HG03439 (cell line): ENCODE measurements around the gene KPNA3.
"Not testable (repeated sequence)": the region's sequence is repeated elsewhere in the genome, so short reads cannot be mapped to it uniquely, and the experiment has no call there.

Experiments
- ATAC-seq: cut with Tn5 transposase; IDR thresholded peaks from one replicate; pipeline ENCODE4 v1.9.1; 2021; ENCODE audit warnings: mild to moderate bottlenecking, moderate library complexity; ENCODE audit not compliant: unreplicated experiment

Gene KPNA3, protein sequence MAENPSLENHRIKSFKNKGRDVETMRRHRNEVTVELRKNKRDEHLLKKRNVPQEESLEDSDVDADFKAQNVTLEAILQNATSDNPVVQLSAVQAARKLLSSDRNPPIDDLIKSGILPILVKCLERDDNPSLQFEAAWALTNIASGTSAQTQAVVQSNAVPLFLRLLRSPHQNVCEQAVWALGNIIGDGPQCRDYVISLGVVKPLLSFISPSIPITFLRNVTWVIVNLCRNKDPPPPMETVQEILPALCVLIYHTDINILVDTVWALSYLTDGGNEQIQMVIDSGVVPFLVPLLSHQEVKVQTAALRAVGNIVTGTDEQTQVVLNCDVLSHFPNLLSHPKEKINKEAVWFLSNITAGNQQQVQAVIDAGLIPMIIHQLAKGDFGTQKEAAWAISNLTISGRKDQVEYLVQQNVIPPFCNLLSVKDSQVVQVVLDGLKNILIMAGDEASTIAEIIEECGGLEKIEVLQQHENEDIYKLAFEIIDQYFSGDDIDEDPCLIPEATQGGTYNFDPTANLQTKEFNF

DNA sequence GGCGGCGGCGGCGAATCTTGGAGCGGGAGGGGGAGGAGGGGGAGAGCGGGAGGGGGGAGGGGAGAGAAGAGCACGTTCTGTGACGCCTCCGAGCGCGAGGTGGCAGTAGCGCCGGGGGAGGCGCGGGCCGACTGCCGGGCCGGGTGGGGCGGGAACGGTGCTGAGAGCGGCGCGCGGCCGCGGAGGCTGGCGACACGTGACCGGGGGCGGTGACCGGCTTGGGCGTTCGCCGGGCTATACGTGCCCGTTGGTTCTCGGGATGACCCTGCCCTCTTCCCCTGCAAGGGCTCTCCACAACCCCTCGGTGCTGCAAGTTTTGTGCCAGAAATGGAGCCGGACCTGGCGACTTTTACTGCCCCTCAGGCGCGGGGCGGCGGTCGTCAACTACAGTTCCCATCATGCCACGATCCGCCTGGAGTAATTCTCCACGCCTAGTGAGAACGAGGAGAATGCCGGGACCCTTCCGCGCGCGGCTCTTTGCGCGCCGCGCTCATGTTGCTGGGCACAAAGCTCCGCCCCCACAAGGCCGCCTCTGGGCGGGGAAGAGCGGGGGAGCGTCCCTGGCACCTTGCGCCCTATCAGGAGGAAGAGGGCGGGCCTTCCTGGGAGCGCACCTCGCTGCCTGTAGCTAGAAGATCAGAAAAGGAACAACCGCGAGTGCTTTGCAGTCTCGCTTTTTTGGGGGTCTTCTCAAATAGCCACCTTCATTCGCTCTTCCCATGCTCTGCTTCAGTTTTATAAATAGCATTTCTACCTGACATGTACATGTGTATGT is at the start of gene KPNA3:
Gene KPNA3 (minus strand): TSS at position 133 of the 775 bp plus-strand sequence. CDS start 176 bp downstream, outside the sequence.
- ATAC-seq, result peak; percentile 89

DNA sequence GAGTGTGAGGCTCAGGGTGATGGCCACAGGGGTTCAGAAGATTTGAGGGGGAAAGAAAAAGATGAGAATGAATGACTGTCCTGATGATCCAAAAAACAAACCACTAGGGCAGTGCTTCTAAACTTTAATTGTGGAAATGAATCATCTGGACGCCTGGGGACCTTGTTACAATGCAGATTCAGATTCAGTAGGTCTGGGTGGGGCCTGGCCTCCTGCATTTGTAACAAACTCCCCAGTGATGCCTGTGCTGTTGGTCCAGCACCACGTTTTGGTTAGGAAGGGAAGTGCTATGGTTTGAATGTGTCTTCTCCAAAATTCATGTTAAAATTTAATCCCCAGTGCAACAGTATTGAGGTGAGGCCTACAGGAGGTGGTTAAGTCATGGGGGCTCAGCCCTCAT is 49.5 kb upstream of the KPNA3 start:
- ATAC-seq, result no peak

DNA sequence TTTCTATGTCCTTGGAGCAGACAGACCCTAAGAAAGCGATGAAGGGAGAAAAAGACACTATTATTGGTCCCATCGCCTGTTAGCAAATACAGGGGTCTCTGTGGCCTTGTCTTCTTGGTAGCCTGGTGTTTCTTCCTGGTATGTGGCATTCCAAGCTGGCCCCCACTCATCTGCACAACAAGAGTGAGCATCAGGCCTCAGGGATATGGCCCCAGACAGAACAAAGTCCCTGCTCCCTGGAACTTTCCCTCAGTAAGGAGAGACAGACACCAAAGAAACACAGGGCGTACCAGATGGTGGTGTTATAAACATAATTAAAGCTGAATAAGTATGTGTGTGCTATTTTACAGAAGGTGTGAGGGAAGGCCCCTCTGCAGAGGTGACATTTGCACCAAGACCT is 48.2 kb upstream of the KPNA3 start:
- no peak for ATAC-seq

DNA sequence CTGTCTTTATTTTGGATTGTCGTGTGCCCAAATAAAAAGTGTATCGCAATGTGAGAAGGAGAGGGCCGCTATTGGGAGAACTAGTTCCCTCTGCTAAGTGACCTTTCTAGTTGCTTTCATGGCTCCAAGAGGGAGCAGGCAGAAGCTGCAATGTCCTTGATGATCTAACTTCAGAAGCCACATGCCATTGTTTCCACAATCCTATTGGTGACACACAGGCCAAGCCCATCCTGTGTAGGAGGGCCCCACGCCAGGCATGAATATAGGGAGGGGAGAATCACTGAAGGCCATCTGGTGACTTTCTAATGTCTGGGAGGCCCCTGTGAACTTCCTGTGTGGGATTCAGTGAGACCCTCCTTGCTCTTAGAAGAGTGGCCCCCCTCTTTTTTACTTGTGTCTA is 47.8 kb upstream of the KPNA3 start:
- no peak for ATAC-seq

DNA sequence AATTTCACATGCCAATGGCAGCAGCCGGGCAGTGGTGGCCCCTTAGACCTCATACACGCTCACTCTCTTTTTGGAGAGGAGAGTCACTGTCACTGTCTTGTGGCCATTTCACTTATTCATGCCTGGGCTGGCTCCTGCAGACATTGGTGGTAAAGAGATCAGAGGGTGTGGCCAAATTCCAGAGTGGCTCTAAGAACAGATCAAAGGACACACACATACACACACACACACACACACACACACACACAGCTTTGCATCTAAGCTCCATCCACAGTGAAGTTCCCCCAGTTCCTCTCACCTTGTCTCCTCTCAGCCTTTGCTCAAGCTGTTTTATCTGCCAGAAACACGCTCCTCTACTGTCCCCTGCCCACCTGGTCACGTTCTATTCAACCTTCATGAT is 46.5 kb upstream of the KPNA3 start:
- ATAC-seq, result no peak

DNA sequence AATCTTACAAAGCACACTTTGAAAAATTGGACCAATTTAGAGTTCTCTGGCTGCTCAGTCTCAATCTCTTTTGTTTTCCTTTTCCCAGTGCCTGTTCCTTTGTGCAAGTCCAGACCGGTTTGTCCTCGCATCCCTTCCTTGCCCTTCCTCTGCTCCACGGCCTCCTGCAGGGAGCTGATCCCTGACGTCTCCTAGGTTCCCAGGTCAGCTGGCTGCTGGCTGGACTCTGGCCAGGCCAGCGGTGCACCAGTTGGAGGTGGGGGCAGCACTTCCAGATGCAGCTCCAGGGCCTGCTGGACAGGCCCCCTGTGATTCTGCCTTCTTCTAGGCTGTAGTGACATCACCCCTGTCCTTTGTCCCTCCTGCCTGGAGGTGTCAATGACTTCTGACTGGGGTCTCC is 44.0 kb upstream of the KPNA3 start:
- no peak for ATAC-seq

DNA sequence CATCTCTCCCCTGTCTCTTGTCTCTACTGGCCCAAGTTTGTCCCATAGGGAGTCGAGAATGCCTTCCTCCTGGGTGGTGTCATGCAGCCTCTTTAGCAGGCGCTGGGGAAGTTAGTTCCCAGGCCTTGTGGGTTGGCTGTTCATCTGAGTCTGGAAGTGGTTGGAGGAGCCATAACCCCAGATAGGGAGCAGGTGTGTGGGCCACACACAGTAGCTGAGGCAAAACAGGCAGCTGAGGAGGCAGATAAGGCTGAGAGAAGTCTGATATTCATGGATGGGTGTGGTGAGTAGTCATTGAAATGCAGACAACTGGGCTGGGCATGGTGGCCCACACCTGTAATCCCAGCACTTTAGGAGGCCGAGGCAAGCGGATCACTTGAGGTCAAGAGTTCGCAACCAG is 40.9 kb upstream of the KPNA3 start:
- ATAC-seq, result no peak

DNA sequence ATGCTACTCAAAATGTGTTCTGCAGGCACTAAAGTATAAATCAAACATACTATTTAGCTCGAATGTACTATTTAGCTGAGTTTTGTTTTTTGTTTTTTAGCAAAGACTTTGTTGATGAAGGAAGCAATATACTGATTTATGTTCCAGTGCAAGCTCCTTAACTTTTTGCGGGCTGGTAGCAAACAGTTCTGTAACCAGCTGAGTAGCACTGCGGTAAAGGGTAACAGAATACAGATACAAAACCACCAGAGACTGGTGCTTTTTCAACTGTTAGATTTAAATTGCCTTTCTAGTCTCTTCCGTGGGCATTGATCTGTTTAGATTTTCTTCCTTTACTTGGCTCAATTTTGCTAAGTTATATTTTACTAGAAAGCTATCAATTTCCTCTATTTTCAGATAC is 39.0 kb upstream of the KPNA3 start:
- ATAC-seq, result no peak

DNA sequence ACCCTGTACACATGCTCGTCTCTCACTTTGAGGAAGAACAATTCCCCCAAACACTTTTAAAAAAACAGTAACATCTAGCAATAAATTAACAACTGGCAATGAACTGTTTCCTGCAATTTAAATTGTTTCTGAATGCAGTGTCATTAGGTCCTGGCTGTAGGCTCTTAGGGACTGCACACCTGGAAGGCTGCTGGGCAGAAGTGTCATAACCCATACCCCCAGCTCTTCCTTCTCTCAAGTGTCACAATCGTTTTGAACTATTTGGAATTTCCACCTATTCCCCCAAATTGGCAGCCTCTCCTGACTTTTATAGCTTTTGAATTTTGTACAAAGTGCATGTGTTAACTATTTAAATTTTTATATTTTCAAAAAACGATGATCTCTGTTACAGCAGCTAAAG is 38.2 kb upstream of the KPNA3 start:
- ATAC-seq, result no peak

DNA sequence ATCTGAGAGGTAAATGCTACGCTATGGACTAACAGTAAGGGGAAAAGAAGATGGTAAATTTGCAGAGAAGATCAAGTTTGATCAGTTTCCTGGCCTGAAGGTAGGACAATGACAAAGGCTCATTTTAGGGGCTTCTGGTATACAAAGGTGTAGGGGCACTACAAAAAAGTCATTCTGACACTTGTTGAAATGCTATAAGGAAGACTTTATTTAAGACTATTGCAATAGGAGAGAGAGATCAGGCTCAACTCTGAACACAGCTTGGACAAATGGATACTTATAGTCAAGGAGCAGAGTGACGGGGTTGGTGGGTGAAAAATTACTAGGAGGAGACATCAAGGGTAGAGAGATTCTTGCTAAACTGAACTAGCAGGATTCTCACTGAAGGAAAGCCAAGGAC is 37.2 kb upstream of the KPNA3 start:
- no peak for ATAC-seq

DNA sequence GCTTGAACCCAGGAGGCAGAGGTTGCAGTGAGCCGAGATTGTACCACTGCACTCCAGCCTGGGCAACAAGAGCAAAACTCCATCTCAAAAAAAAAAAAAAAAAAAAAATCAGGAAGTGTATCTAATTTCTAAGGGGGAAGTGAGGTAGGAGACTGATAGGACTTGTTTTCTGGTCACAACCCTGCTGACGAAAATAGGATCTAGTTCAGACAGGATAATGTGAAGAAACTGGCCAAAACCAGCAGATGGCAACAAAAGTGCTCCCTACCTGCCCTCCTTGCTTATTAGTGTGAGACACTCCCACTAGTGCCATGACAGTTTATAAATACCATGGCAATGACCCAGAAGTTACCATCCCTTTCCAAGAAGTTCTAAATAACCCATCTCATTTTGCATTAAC is 36.0 kb upstream of the KPNA3 start:
- no peak for ATAC-seq

DNA sequence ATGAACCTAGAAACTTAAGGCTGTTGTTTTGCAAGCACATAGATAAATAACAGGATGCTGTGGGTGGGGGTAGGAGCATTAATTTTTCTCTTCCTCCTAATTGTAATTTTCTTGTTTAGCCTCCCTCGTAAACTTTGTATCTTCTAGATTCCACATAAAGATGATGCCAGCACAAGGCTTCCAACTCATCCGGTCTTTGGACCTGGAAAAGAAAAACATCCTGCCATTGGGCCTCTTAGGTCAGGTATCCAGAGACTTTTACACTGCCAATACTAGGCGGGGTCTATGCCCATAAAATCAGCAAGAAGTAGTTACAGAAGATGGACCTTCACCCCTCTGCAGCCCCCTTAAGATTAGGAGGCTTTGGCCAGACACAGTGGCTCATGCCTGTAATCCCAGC is 35.4 kb upstream of the KPNA3 start:
- ATAC-seq, result no peak

DNA sequence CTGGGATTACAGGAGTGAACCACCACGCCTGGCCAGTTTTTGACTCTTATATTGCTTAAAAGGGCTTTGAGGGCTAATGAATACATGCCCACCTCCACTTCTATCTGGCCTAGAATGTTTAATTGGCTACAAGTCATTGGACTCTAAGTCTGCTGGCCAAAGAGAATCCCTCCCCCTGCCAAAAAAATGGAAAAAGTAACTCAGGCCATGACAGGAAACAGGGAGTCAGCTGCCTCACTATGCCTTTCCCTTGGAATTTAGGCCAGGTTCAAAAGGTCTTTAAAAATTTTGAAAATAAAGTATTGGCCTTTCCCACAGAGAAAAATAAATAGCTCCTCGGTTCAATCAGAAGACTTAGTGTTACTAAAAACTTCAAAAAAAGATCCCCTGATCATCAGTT is 34.9 kb upstream of the KPNA3 start:
- ATAC-seq, result no peak

DNA sequence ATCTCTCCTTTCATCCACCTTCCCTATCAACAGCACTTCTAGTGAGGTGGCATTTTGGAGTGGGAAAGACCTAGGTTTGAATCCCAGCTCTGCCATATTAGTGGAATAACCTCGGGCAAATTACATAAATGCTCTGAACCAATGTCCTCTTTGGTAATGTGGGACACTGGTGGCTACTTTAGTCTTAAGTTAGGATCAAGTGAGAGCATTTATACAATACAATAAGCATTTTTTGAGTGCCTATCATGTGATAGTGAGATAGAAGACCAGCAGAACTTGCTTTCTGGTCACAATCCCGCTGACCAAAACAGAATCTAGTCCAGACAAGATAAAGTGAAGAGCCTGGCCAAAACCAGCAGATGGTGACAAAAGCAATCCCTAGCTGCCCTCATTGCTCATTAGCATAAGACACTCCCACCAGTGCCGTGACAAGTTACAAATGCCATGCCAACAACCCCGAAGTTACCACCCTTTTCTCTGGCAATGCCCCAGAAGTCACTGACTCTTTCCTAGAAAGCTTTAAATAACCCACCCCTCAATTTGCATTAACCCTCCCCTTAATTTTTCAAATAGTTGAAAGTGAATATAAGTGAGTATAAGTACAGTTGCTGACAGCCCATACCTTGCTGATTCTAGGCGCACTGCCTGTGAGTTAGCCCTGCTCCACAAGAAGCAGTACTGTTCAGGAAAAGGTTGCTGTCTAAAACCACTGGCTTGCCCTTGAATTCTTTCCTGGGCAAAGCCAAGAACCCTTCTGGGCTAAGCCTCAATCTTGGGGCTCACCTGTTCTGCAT is 28.9 kb upstream of the KPNA3 start:
- no peak for ATAC-seq

DNA sequence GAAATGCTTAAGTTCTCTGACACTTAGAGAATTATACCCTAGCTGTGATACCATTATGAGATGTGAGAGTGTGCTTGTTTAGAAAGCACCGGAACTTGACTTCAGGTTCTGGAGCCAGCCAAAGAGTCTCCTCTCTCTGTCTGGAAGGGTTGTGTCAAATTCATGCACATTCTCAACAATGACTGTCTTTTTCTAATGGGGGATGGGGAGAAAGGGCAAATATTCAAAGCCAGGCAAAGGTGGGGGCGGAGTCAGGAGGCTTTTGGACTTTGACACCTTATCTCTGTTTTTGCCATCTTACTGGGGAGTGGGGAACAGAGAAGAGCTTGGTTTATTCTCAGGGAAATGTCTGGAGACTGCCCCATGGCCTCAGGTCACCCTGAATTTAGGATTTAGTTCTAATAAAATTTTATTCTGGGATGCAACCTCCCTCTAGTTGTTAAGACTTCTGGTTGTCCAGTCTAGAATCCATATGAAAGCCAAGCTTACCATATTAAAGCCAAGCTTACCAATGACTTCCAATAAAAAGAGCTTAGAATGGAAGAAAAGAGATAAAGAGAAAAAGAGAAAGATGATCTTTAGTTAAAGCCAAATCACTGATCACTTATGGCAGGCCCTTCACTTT is 28.2 kb upstream of the KPNA3 start:
- ATAC-seq, result no peak

DNA sequence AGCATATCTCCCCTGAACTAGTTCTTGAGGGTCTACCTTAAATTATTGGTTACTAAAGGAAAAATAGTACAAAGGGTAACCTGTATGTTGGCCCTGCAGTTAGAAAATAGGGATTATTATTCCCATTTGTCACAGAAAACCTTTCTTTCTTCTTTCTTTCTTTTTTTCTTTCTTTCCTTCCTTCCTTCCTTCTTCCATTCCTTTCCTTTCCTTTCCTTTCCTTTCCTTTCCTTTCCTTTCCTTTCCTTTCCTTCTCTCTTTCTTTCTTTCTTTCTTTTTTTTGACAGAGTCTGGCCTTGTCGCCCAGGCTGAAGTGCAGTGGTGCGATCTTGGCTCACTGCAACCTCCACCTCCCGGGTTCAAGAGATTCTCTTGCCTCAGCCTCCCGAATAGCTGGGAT is 23.6 kb upstream of the KPNA3 start:
- ATAC-seq, result not testable (repeated sequence)

DNA sequence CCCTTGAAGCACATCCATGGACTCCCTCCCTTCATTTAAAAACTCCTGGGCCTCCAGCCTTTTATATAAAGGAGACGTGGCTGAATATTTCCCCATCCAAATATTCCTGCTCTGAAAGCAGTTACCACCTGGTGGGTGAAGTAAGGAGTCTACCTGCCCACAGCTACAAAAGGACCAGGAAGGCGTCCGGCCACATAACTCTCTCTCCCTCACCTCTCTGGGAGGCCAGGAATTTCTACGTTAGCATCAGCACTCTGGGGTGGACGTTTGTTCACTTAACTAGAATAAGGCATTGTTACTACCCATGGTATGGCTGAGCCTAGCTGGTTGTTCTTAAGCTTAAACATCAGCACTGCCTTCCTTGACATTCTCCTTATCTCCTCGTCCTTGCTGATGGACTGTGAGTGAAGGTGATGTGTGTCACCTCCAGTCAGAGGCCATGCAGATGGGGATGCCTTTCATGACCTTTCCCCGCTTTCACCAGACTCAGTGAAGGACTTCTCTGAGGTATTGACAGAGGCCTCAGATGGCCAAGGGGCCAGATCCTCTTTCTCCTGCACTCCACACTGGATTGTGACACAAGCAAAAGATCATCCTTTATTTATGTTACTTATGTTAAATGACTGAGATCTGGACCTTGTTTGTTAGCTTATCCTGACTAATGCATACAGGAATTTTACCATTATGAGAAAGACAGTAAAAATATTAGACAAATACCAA is 22.2 kb upstream of the KPNA3 start:
- no peak for ATAC-seq

DNA sequence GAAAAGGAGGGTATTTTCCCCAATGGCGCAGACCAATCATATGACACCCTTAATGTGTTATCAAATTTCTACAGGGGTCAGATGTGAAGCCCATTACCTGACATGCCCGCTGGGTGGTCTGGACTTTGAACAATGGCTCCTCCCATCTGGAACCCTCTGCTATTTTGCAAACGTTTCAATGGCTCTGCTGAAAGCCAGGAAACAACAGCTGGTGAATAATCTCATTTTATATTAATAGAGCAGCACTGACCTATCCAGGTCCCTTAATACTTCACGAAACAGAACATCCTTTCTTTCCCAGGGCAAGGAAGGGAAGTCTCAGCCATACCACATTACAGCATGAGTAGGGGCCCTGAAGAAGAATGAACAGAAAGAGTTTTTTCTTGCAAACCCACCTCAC is 20.3 kb upstream of the KPNA3 start:
- ATAC-seq, result no peak

DNA sequence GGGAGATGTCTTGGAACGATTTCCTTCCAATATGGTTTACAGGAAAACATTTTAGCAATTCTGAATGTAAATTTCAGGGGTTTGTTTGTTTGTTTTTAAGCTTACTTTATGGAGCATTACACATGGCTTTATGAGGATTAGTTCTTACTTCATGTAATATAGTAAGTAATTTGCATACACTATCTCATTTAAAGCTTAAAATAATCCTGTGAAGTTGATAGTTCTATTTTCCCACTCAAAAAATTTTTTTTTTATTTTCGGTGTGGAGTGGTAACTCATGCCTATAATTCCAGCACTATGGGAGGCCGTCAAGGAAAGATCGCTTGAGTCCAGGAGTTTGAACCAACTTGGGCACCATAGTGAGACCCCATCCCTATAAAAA is 19.0 kb upstream of the KPNA3 start:
- ATAC-seq, result no peak
